Astrocyte of the spinal cord (primary cell): Measurements from ENCODE around the gene DDN.
A peak's percentile ranks its signal among the peaks of the same experiment; 100 is the strongest.

Source experiments
- DNase-seq: peaks from one replicate; pipeline ENCODE4 v3.0.0; 2011; ENCODE audit warnings: low read depth, low spot score
- H3K4me3 ChIP-seq: 2 replicates; pipeline ENCODE4 v1.5.1; 2011; ENCODE audit warnings: low read depth, mild to moderate bottlenecking, low read length, moderate library complexity
- in situ Hi-C: cut with HindIII; loops from 2 replicates; pipeline ENCODE4 v1.10.0; 2017; ENCODE audit warnings: low sequenced_read_pairs
- TF ChIP-seq, protein P1 (sequence below): IDR thresholded peaks from 2 replicates; pipeline ENCODE4 v1.5.1; 2012; ENCODE audit warnings: low read depth, mild to moderate bottlenecking, low read length, inconsistent platforms

The DDN gene

GRCh38 chr12:48985475-48985897, 13.7 kb downstream of the DDN start:
- in situ Hi-C loops: no loop called here
- no peak overlapping the region for H3K4me3 ChIP-seq
- DNase-seq: no peak
- TF ChIP-seq, protein P1, sequence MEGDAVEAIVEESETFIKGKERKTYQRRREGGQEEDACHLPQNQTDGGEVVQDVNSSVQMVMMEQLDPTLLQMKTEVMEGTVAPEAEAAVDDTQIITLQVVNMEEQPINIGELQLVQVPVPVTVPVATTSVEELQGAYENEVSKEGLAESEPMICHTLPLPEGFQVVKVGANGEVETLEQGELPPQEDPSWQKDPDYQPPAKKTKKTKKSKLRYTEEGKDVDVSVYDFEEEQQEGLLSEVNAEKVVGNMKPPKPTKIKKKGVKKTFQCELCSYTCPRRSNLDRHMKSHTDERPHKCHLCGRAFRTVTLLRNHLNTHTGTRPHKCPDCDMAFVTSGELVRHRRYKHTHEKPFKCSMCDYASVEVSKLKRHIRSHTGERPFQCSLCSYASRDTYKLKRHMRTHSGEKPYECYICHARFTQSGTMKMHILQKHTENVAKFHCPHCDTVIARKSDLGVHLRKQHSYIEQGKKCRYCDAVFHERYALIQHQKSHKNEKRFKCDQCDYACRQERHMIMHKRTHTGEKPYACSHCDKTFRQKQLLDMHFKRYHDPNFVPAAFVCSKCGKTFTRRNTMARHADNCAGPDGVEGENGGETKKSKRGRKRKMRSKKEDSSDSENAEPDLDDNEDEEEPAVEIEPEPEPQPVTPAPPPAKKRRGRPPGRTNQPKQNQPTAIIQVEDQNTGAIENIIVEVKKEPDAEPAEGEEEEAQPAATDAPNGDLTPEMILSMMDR: no peak

GRCh38 chr12:48982397-48983080, 16.6 kb downstream of the DDN start:
- TF ChIP-seq, protein P1: no peak
- H3K4me3 ChIP-seq: no peak overlapping the region
- in situ Hi-C loops: no loop called here
- no peak for DNase-seq

DNA sequence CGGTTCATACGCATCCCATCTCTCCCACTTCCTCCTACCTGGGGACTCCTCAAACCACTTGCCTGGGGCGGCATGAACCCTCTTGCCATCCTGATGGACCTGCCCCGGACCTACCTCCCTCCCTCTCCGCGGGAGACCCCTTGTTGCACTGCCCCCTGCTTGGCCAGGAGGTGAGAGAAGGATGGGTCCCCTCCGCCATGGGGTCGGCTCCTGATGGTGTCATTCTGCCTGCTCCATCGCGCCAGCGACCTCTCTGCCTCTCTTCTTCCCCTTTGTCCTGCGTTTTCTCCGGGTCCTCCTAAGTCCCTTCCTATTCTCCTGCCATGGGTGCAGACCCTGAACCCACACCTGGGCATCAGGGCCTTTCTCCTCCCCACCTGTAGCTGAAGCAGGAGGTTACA, 17.4 kb downstream of the DDN start:
- no peak overlapping the region for H3K4me3 ChIP-seq
- in situ Hi-C loops: no loop called here
- TF ChIP-seq, protein P1: no peak
- DNase-seq: no peak

DNA sequence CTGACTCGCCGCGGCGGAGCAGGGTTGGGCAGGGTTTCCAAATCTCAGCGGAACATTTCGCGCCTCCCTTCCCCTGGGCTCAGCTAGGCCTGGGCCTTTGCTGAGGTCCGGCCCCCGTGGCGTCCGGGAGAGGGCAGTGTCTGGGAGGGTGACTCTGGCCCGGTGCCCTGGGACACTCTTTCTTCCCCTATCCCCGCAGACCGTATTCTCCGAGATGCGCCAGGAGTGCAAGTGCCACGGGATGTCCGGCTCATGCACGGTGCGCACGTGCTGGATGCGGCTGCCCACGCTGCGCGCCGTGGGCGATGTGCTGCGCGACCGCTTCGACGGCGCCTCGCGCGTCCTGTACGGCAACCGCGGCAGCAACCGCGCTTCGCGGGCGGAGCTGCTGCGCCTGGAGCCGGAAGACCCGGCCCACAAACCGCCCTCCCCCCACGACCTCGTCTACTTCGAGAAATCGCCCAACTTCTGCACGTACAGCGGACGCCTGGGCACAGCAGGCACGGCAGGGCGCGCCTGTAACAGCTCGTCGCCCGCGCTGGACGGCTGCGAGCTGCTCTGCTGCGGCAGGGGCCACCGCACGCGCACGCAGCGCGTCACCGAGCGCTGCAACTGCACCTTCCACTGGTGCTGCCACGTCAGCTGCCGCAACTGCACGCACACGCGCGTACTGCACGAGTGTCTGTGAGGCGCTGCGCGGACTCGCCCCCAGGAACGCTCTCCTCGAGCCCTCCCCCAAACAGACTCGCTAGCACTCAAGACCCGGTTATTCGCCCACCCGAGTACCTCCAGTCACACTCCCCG, 18.0 kb downstream of the DDN start:
- H3K4me3 ChIP-seq: no peak overlapping the region
- no peak for DNase-seq
- in situ Hi-C loops: no loop called here
- TF ChIP-seq, protein P1: no peak

DNA sequence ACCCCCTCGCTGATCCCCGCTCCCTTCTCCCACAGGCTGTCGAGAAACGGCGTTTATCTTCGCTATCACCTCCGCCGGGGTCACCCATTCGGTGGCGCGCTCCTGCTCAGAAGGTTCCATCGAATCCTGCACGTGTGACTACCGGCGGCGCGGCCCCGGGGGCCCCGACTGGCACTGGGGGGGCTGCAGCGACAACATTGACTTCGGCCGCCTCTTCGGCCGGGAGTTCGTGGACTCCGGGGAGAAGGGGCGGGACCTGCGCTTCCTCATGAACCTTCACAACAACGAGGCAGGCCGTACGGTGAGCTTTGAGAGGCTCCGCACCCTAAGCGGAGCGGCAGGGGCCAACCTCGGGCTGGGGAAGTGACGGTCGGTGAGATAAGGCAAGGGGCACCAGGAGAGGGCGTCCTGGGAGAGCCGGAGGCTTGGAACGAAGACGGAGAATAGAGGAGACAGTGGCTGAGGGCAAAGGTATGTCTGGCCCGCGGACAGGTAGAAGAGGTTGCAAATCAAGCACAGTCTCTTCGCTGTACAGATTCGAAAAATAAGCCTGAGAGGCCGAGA, 18.7 kb downstream of the DDN start:
- TF ChIP-seq, protein P1: peak; percentile 3
- in situ Hi-C loops: no loop called here
- no peak overlapping the region for H3K4me3 ChIP-seq
- DNase-seq: no peak

GRCh38 chr12:48979602-48980388, 19.4 kb downstream of the DDN start:
- in situ Hi-C loops: no loop called here
- TF ChIP-seq, protein P1: no peak
- no peak for DNase-seq
- H3K4me3 ChIP-seq: no peak overlapping the region
